ENCODE data around the gene LMCD1.

The LMCD1 gene

GRCh38 chr3:8501371-8502131, at the start of gene LMCD1:
Gene LMCD1 (plus strand): TSS chr3:8501823. CDS start chr3:8501939, 116 bp downstream.
- peak; percentile 43 to 73 (median 72) for DNase-seq (ENCODE audit: low read depth in 2 of 3, low spot score in 1 of 3)

GRCh38 chr3:8452112-8452511, 49.5 kb upstream of the LMCD1 start:
- no peak for DNase-seq (ENCODE audit: low read depth in 2 of 3, low spot score in 1 of 3)

- DNase-seq (ENCODE audit: low read depth in 2 of 3, low spot score in 1 of 3), result no peak
Measured at GRCh38 chr3:8453153-8453552, 48.5 kb upstream of the LMCD1 start.

GRCh38 chr3:8455526-8456411, 45.9 kb upstream of the LMCD1 start:
- no peak for DNase-seq (ENCODE audit: low read depth in 2 of 3, low spot score in 1 of 3)

- no peak for DNase-seq (ENCODE audit: low read depth in 2 of 3, low spot score in 1 of 3)
Measured at GRCh38 chr3:8456412-8456811, 45.2 kb upstream of the LMCD1 start.

GRCh38 chr3:8457039-8457438, 44.6 kb upstream of the LMCD1 start:
- DNase-seq (ENCODE audit: low read depth in 2 of 3, low spot score in 1 of 3), result no peak

- DNase-seq (ENCODE audit: low read depth in 2 of 3, low spot score in 1 of 3), result no peak
Measured at GRCh38 chr3:8458238-8458661, 43.4 kb upstream of the LMCD1 start.

- no peak for DNase-seq (ENCODE audit: low read depth in 2 of 3, low spot score in 1 of 3)
Measured at GRCh38 chr3:8458711-8459110, 42.9 kb upstream of the LMCD1 start.

- no peak for DNase-seq (ENCODE audit: low read depth in 2 of 3, low spot score in 1 of 3)
Measured at GRCh38 chr3:8460050-8460708, 41.4 kb upstream of the LMCD1 start.

- no peak for DNase-seq (ENCODE audit: low read depth in 2 of 3, low spot score in 1 of 3)
Measured at GRCh38 chr3:8460815-8461456, 40.7 kb upstream of the LMCD1 start.

GRCh38 chr3:8464668-8465067, 37.0 kb upstream of the LMCD1 start:
- DNase-seq (ENCODE audit: low read depth in 2 of 3, low spot score in 1 of 3), result no peak

GRCh38 chr3:8466526-8466925, 35.1 kb upstream of the LMCD1 start:
- DNase-seq (ENCODE audit: low read depth in 2 of 3, low spot score in 1 of 3), result no peak

- DNase-seq (ENCODE audit: low read depth in 2 of 3, low spot score in 1 of 3), result no peak
Measured at GRCh38 chr3:8470801-8471200, 30.8 kb upstream of the LMCD1 start.

- no peak for DNase-seq (ENCODE audit: low read depth in 2 of 3, low spot score in 1 of 3)
Measured at GRCh38 chr3:8472549-8472948, 29.1 kb upstream of the LMCD1 start.

- DNase-seq (ENCODE audit: low read depth in 2 of 3, low spot score in 1 of 3), result no peak
Measured at GRCh38 chr3:8473029-8473428, 28.6 kb upstream of the LMCD1 start.

GRCh38 chr3:8473990-8474389, 27.6 kb upstream of the LMCD1 start:
- DNase-seq (ENCODE audit: low read depth in 2 of 3, low spot score in 1 of 3), result no peak

GRCh38 chr3:8474991-8475390, 26.6 kb upstream of the LMCD1 start:
- no peak for DNase-seq (ENCODE audit: low read depth in 2 of 3, low spot score in 1 of 3)

- no peak for DNase-seq (ENCODE audit: low read depth in 2 of 3, low spot score in 1 of 3)
Measured at GRCh38 chr3:8480699-8481098, 20.9 kb upstream of the LMCD1 start.

- DNase-seq (ENCODE audit: low read depth in 2 of 3, low spot score in 1 of 3), result no peak
Measured at GRCh38 chr3:8481380-8481779, 20.2 kb upstream of the LMCD1 start.

GRCh38 chr3:8482263-8482662, 19.4 kb upstream of the LMCD1 start:
- DNase-seq (ENCODE audit: low read depth in 2 of 3, low spot score in 1 of 3), result no peak

- no peak for DNase-seq (ENCODE audit: low read depth in 2 of 3, low spot score in 1 of 3)
Measured at GRCh38 chr3:8482960-8483665, 18.5 kb upstream of the LMCD1 start.
